ENCODE results near the gene PRKG1.

PRKG1 gene

GRCh38 chr10:51786016-51786683 is 711.9 kb downstream of the PRKG1 start:
- no peak for DNase-seq

GRCh38 chr10:51786684-51787035 is 712.4 kb downstream of the PRKG1 start:
- DNase-seq = no peak

GRCh38 chr10:51788273-51788672 is 714.0 kb downstream of the PRKG1 start:
- DNase-seq = no peak

GRCh38 chr10:51789118-51789517 is 714.8 kb downstream of the PRKG1 start:
- no peak for DNase-seq

GRCh38 chr10:51789903-51790302 is 715.6 kb downstream of the PRKG1 start:
- no peak for DNase-seq

- DNase-seq = no peak
Observed at GRCh38 chr10:51792678-51793077, 718.4 kb downstream of the PRKG1 start.

- DNase-seq = no peak
Observed at GRCh38 chr10:51800121-51800520, 725.8 kb downstream of the PRKG1 start.

- DNase-seq = no peak
Observed at GRCh38 chr10:51800725-51801424, 726.6 kb downstream of the PRKG1 start.

- DNase-seq = no peak
Observed at GRCh38 chr10:51802030-51802429, 727.7 kb downstream of the PRKG1 start.

GRCh38 chr10:51804866-51805265 is 730.6 kb downstream of the PRKG1 start:
- DNase-seq = no peak

GRCh38 chr10:51806079-51806835 is 732.0 kb downstream of the PRKG1 start:
- no peak for DNase-seq

- no peak for DNase-seq
Observed at GRCh38 chr10:51808187-51808586, 733.9 kb downstream of the PRKG1 start.

GRCh38 chr10:51815723-51816122 is 741.4 kb downstream of the PRKG1 start:
- no peak for DNase-seq

GRCh38 chr10:51821045-51821444 is 746.8 kb downstream of the PRKG1 start:
- no peak for DNase-seq

GRCh38 chr10:51821745-51822144 is 747.5 kb downstream of the PRKG1 start:
- DNase-seq = no peak

GRCh38 chr10:51832652-51833383 is 758.5 kb downstream of the PRKG1 start:
- DNase-seq = no peak

- no peak for DNase-seq
Observed at GRCh38 chr10:51834548-51834947, 760.3 kb downstream of the PRKG1 start.

- no peak for DNase-seq
Observed at GRCh38 chr10:51838471-51838870, 764.2 kb downstream of the PRKG1 start.

GRCh38 chr10:51843966-51844365 is 769.7 kb downstream of the PRKG1 start:
- no peak for DNase-seq

- no peak for DNase-seq
Observed at GRCh38 chr10:51846856-51847506, 772.7 kb downstream of the PRKG1 start.

GRCh38 chr10:51852297-51852696 is 778.0 kb downstream of the PRKG1 start:
- DNase-seq = no peak

- no peak for DNase-seq
Observed at GRCh38 chr10:51857305-51857704, 783.0 kb downstream of the PRKG1 start.

GRCh38 chr10:51860257-51860656 is 786.0 kb downstream of the PRKG1 start:
- DNase-seq = no peak

All from NCI-H2171 (cell line).